H1 (cell line): Measurements from ENCODE around the gene APP. TPM values are rescaled to one million over a fixed set of nuclear protein-coding genes. Genes with fewer than 3 reads are reported as not detected.

Experiments used
- CTCF ChIA-PET: fragments of 300-600 bp; sonication (Branson Sonifier 250); formaldehyde crosslinking; loops from one replicate; lab custom pipeline; 2021; ENCODE audit not compliant: partially characterized antibody; lab: Charles Lee
- POLR2A ChIA-PET: fragments of 300-600 bp; sonication (Branson Sonifier 250); formaldehyde crosslinking; loops from one replicate; lab custom pipeline; 2021; ENCODE audit warnings: inconsistent platforms; ENCODE audit not compliant: partially characterized antibody; lab: Charles Lee
- DNase-seq, 2 experiments: peaks; one replicate each; pipeline versions ENCODE4 v3.0.0 to v3.0.0-alpha.2; 2010 to 2022; ENCODE audit warnings: low spot score in 2 of 2, low read depth in 1 of 2, mixed read lengths in 1 of 2
- FAIRE-seq: peaks from 2 replicates; lab custom pipeline; 2011; peaks lifted over from hg19 to GRCh38; lab: Jason Lieb, UNC
- H2AFZ ChIP-seq: 2 replicates; pipeline ENCODE4 v1.8.1; 2012; ENCODE audit warnings: low read length, inconsistent platforms
- H2AK5ac ChIP-seq: 2 replicates; pipeline ENCODE4 v1.6.1; 2013; ENCODE audit warnings: low read depth, low read length
- H2BK120ac ChIP-seq: replicated peaks from 2 replicates; pipeline ENCODE3; 2013; ENCODE audit warnings: low read depth, low read length, inconsistent platforms
- H2BK12ac ChIP-seq: 2 replicates; pipeline ENCODE4 v1.6.1; 2013; ENCODE audit warnings: low read depth, low read length
- H2BK15ac ChIP-seq: 2 replicates; pipeline ENCODE4 v1.6.1; 2013; ENCODE audit warnings: low read length
- H2BK20ac ChIP-seq: 2 replicates; pipeline ENCODE4 v1.6.1; 2013; ENCODE audit warnings: low read length
- H2BK5ac ChIP-seq: 2 replicates; pipeline ENCODE4 v1.6.1; 2013; ENCODE audit warnings: low read depth, low read length
- H3K14ac ChIP-seq: 2 replicates; pipeline ENCODE4 v1.6.1; 2013; ENCODE audit warnings: inconsistent platforms; ENCODE audit not compliant: insufficient read length
- H3K18ac ChIP-seq: 2 replicates; pipeline ENCODE4 v1.6.1; 2013; ENCODE audit warnings: low read length; ENCODE audit errors: extremely low read depth
- H3K23ac ChIP-seq: 2 replicates; pipeline ENCODE4 v1.6.1; 2013; ENCODE audit warnings: inconsistent platforms; ENCODE audit not compliant: insufficient read length
- H3K23me2 ChIP-seq: 2 replicates; pipeline ENCODE4 v1.6.1; 2013; ENCODE audit warnings: low read depth, low read length
- H3K27ac ChIP-seq: 2 replicates; pipeline ENCODE4 v1.6.1; 2011; ENCODE audit warnings: low read depth, low read length, inconsistent platforms
- H3K27me3 ChIP-seq, 4 experiments: replicated peaks in 1 of 4; 1 replicate in 1 of 4; 2 replicates in 3 of 4; pipeline versions ENCODE4 v1.6.1 to v1.8.1; 2011 to 2013; ENCODE audit warnings: low read length in 3 of 4, mild to moderate bottlenecking in 3 of 4, inconsistent platforms in 2 of 4, mixed read lengths in 2 of 4, moderate library complexity in 1 of 4; ENCODE audit not compliant: control insufficient read depth in 3 of 4, insufficient read depth in 3 of 4; ENCODE audit errors: extremely low read depth in 1 of 4
- H3K36me3 ChIP-seq, 4 experiments: 2 replicates each; pipeline versions ENCODE4 v1.6.1 to v1.8.1; 2011 to 2013; ENCODE audit warnings: mild to moderate bottlenecking in 4 of 4, low read length in 3 of 4, moderate library complexity in 2 of 4, control low read depth in 1 of 4, inconsistent platforms in 1 of 4; ENCODE audit not compliant: insufficient read depth in 4 of 4, control insufficient read depth in 2 of 4
- H3K4ac ChIP-seq: replicated peaks from 2 replicates; pipeline ENCODE3; 2013; ENCODE audit warnings: low read length, low read depth, mixed read lengths, inconsistent platforms; ENCODE audit not compliant: insufficient read length
- H3K4me1 ChIP-seq, 4 experiments: replicated peaks in 1 of 4; 1 replicate in 1 of 4; 2 replicates in 3 of 4; pipeline versions ENCODE4 v1.6.1 to v1.8.1; 2011 to 2013; ENCODE audit warnings: low read length in 3 of 4, inconsistent platforms in 2 of 4, mixed read lengths in 1 of 4; ENCODE audit not compliant: insufficient read depth in 4 of 4, control insufficient read depth in 3 of 4
- H3K4me2 ChIP-seq, 2 experiments: 2 replicates each; pipeline versions ENCODE4 v1.6.1 to v1.8.1; 2011 to 2013; ENCODE audit warnings: low read depth in 2 of 2, low read length in 2 of 2, control low read depth in 1 of 2, inconsistent platforms in 1 of 2, mild to moderate bottlenecking in 1 of 2; ENCODE audit not compliant: insufficient read depth in 1 of 2
- H3K4me3 ChIP-seq, 4 experiments: fragments of 200-600, 300-600 bp in 1 of 4; sonication (generic), shearing (Covaris generic), sonication (Bioruptor Twin) in 1 of 4; 2 replicates each; pipeline versions ENCODE4 v1.5.1 to v1.8.1; 2011 to 2016; ENCODE audit warnings: low read length in 4 of 4, low read depth in 3 of 4, control low read depth in 2 of 4, inconsistent platforms in 2 of 4, mild to moderate bottlenecking in 2 of 4, mixed read lengths in 1 of 4, moderate library complexity in 1 of 4; ENCODE audit not compliant: insufficient read depth in 2 of 4; ENCODE audit errors: extremely low read depth in 1 of 4
- H3K56ac ChIP-seq: replicated peaks from 2 replicates; pipeline ENCODE3; 2013; ENCODE audit warnings: low read depth, mild to moderate bottlenecking, mixed read lengths, low read length, inconsistent platforms; ENCODE audit not compliant: insufficient read length
- H3K79me1 ChIP-seq: 2 replicates; pipeline ENCODE4 v1.6.1; 2013; ENCODE audit warnings: low read depth, low read length, control low read depth
- H3K79me2 ChIP-seq, 2 experiments: 2 replicates each; pipeline versions ENCODE4 v1.6.1 to v1.8.1; 2012 to 2013; ENCODE audit warnings: low read length in 2 of 2, mild to moderate bottlenecking in 2 of 2, inconsistent platforms in 1 of 2; ENCODE audit not compliant: insufficient read depth in 2 of 2, control insufficient read depth in 1 of 2
- H3K9ac ChIP-seq, 4 experiments: replicated peaks in 1 of 4; 1 replicate in 1 of 4; 2 replicates in 3 of 4; pipeline versions ENCODE4 v1.6.1 to v1.8.1; 2011 to 2013; ENCODE audit warnings: low read depth in 3 of 4, low read length in 3 of 4, control low read depth in 2 of 4, mild to moderate bottlenecking in 2 of 4, moderate library complexity in 2 of 4, inconsistent platforms in 1 of 4; ENCODE audit errors: extremely low read depth in 1 of 4
- H3K9me3 ChIP-seq, 2 experiments: 2 replicates each; pipeline versions ENCODE4 v1.6.1 to v1.8.1; 2012 to 2013; ENCODE audit warnings: mild to moderate bottlenecking in 2 of 2, moderate library complexity in 2 of 2, control low read depth in 1 of 2, inconsistent platforms in 1 of 2, low read depth in 1 of 2, low read length in 1 of 2, mixed read lengths in 1 of 2; ENCODE audit not compliant: insufficient read depth in 2 of 2
- H4K20me1 ChIP-seq, 2 experiments: replicated peaks in 1 of 2; 2 replicates each; pipeline versions ENCODE3 to v1.8.1; 2011 to 2013; ENCODE audit warnings: inconsistent platforms in 2 of 2, low read length in 2 of 2, mild to moderate bottlenecking in 1 of 2; ENCODE audit not compliant: insufficient read depth in 2 of 2, control insufficient read depth in 1 of 2
- H4K5ac ChIP-seq: 2 replicates; pipeline ENCODE4 v1.6.1; 2013; ENCODE audit warnings: low read length, low read depth, mixed read lengths, inconsistent platforms; ENCODE audit not compliant: insufficient read length
- H4K8ac ChIP-seq: 2 replicates; pipeline ENCODE4 v1.8.0; 2013; ENCODE audit warnings: mild to moderate bottlenecking, moderate library complexity, low read length, inconsistent platforms; ENCODE audit not compliant: insufficient read depth; ENCODE audit errors: extremely low read depth
- H4K91ac ChIP-seq: replicated peaks from 2 replicates; pipeline ENCODE3; 2013; ENCODE audit warnings: low read length, mixed read lengths, inconsistent platforms; ENCODE audit not compliant: insufficient read length
- ASH2L ChIP-seq: fragments of 200-600, 300-600 bp; sonication (generic); IDR thresholded peaks from one replicate; pipeline ENCODE4 v1.7.1; 2017; ENCODE audit warnings: low read length
- ATF3 ChIP-seq: IDR thresholded peaks from 2 replicates; pipeline ENCODE4 v1.6.1; 2011; ENCODE audit warnings: low read depth, mild to moderate bottlenecking, low read length; ENCODE audit not compliant: insufficient read depth
- CREB1 ChIP-seq: IDR thresholded peaks from 2 replicates; pipeline ENCODE4 v1.6.1; 2012; ENCODE audit warnings: inconsistent platforms
- KDM4A ChIP-seq: IDR thresholded peaks from one replicate; pipeline ENCODE4 v1.7.1; 2012; ENCODE audit warnings: low read depth, mild to moderate bottlenecking, moderate library complexity, low read length, inconsistent platforms; ENCODE audit not compliant: severe bottlenecking
- MAX ChIP-seq: IDR thresholded peaks from 2 replicates; pipeline ENCODE4 v1.6.1; 2012; ENCODE audit warnings: inconsistent platforms
- NANOG ChIP-seq: IDR thresholded peaks from 2 replicates; pipeline ENCODE4 v1.6.1; 2011; ENCODE audit warnings: low read length, low read depth, mild to moderate bottlenecking, inconsistent platforms; ENCODE audit not compliant: insufficient read depth, poor library complexity, severe bottlenecking
- POLR2A ChIP-seq, 2 experiments: IDR thresholded peaks; 1 replicate in 1 of 2; 2 replicates in 1 of 2; pipeline ENCODE4 v1.6.1; 2011; ENCODE audit warnings: low read depth in 2 of 2, low read length in 2 of 2, mild to moderate bottlenecking in 2 of 2; ENCODE audit errors: control extremely low read depth in 1 of 2
- RAD21 ChIP-seq, 2 experiments: IDR thresholded peaks in 1 of 2; conservative IDR thresholded peaks in 1 of 2; 2 replicates each; pipeline ENCODE4 v1.6.1; 2011; ENCODE audit warnings: low read depth in 2 of 2, low read length in 2 of 2, improper control_type of control experiment in 1 of 2, inconsistent platforms in 1 of 2, mild to moderate bottlenecking in 1 of 2, moderate library complexity in 1 of 2
- TAF1 ChIP-seq: IDR thresholded peaks from 2 replicates; pipeline ENCODE4 v1.6.1; 2011; ENCODE audit warnings: mild to moderate bottlenecking, low read depth, low read length
- USF2 ChIP-seq: IDR thresholded peaks from 2 replicates; pipeline ENCODE4 v1.6.1; 2011; ENCODE audit warnings: low read length, improper control_type of control experiment
- ZNF274 ChIP-seq: IDR thresholded peaks from 2 replicates; pipeline ENCODE4 v1.7.0; 2012; ENCODE audit warnings: low read length, borderline replicate concordance; ENCODE audit errors: extremely low read depth
- WGBS, 2 experiments: shearing (Covaris generic) in 1 of 2; methylation state at CpG; one replicate each; pipeline versions ENCODE4 v1.1.6 to v1.1.7; 2013 to 2015; ENCODE audit warnings: low lambda C conversion rate in 2 of 2, mixed read lengths in 2 of 2, inconsistent platforms in 1 of 2, low coverage in 1 of 2, missing lambda C conversion rate in 1 of 2; ENCODE audit not compliant: insufficient replicate concordance in 2 of 2, insufficient coverage in 1 of 2, insufficient read length in 1 of 2; ENCODE audit errors: extremely low coverage in 1 of 2, missing lambda C conversion rate in 1 of 2; 5-methylcytosine and 5-hydroxymethylcytosine counted together
- polyA plus RNA-seq, 7 experiments: library from polyadenylated mRNA; depleted of rRNA in 3 of 7; stranded (reverse) in 5 of 7; unstranded in 2 of 7; fragments of >200 nt in 5 of 7; fragments of 200-250 nt in 2 of 7; gene quantifications; 1 replicate in 5 of 7; 2 replicates in 1 of 7; 4 replicates in 1 of 7; pipeline versions ENCODE4 v1.2.1 to v1.2.3, GENCODE V29; 2011 to 2013; ENCODE audit warnings: missing spikeins in 2 of 7, mixed read lengths in 2 of 7
- total RNA-seq: library from RNA; stranded (reverse); fragmentation: NEBNext Ultra II Directional; extraction: Animal tissue kit (Norgen Biotek cat#: 25700); gene quantifications from 2 replicates; pipeline ENCODE4 v1.2.1, GENCODE V29; 2021

The APP gene
- total and polyA plus RNA-seq, 2 of the 8 experiments (the other 6 are each of a cell fraction or from before 2014, with no cell fraction given) = 375 to 551 TPM

GRCh38 chr21:26177746-26178426 lies 7.3 kb upstream of the APP start:
- CTCF ChIA-PET = interaction anchor here (0.8 to 1.2 kb wide), 3 partner anchors 22 to 540 kb away, joined by 3 read pairs; no protein-coding TSS in a partner anchor
- Histone ChIP-seq H3K36me3 (no peaks in the 10 kb centered on the region), H3K23ac (no peak overlapping the region), H2BK20ac (no peak overlapping the region), H3K4me3 (no peak overlapping the region), H3K18ac (no peak overlapping the region), H2AK5ac (no peak overlapping the region; the same call in 1 of the 2 replicates), H3K23me2 (no peaks in the 10 kb centered on the region), H4K5ac (no peak overlapping the region), H2BK15ac (no peak overlapping the region), H3K14ac (no peak overlapping the region), H3K56ac (no peak overlapping the region), H3K79me2 (no peaks in the 10 kb centered on the region), H3K9ac (no peak overlapping the region), H3K79me1 (no peaks in the 10 kb centered on the region), H4K20me1 (no peaks in the 10 kb centered on the region), H3K4me1 (no peaks in the 10 kb centered on the region), H2BK12ac (peak overlapping the region; percentile 40; the same call in 1 of the 2 replicates), H4K8ac (no peak overlapping the region), H2AFZ (0 out of 2 replicates have a peak overlapping the region, but pooled peaks have one; percentile 6), H3K4ac (no peak overlapping the region), H3K4me2 (no peak overlapping the region), H3K27me3 (no peaks in the 10 kb centered on the region), H2BK120ac (no peak overlapping the region), H2BK5ac (no peak overlapping the region), H3K27ac (no peak overlapping the region), H3K9me3 (no peaks in the 10 kb centered on the region), H4K91ac (no peak overlapping the region)
- FAIRE-seq (no peak), DNase-seq (no peak)
- 82% methylated on average over 5 of the region's 5 CpGs; no CpG with 5 or more reads in 1 of the 2 experiments for WGBS, 2 experiments
- TF ChIP-seq TAF1 (no peak), MAX (no peak), RAD21 (IDR thresholded peaks at IDR 0.05 in 1 of 2, conservative IDR thresholded peaks at IDR 0.05 in 1 of 2; ENCODE audit: low read depth in 2 of 2, low read length in 2 of 2) (no peak), POLR2A (IDR thresholded peaks at IDR 0.05; ENCODE audit: control extremely low read depth in 1 of 2, low read depth in 2 of 2, low read length in 2 of 2) (no peak), KDM4A (no peak), CREB1 (no peak), NANOG (no peak), ASH2L (no peak), ZNF274 (no peak), ATF3 (no peak), USF2 (no peak)
- POLR2A ChIA-PET = no interaction called here
